ENCODE data around the gene EEPD1. TPM values are rescaled to one million over a fixed set of nuclear protein-coding genes. Genes with fewer than 3 reads are reported as not detected.

EEPD1 gene
- total RNA-seq, 1 experiment from 2014 or later: 7.8 TPM

DNA sequence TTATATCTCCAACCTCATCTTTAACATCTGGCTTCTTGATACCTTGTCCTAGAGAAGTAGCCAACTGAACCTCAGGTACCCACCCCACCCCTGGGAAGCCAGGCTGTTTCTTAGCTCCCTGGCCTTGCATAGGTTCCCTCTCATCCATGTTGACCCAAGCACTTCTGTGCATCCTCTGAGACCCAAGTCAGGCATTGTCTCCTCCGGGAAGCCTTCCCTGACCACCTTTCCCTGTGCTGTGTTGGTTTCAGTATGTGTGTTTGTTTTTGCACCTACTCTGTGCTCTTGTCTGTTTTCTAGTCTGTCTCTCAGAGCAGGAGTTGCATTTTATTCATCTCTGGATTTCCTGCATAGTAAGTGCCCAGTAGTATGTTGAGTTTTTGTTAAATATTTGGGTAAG is 143.2 kb downstream of the EEPD1 start:
- CTCF ChIA-PET: no interaction called here
- ATAC-seq: no peak
- no peaks in the 10 kb centered on the region for H3K27me3 Mint-ChIP-seq (ENCODE audit: low read depth)
- H3K9me3 Mint-ChIP-seq: no peaks in the 10 kb centered on the region
- H3K4me3 Mint-ChIP-seq: no peak overlapping the region
- no peak for DNase-seq (ENCODE audit: low spot score)
- peaks cover 25% of the 10 kb centered on the region for H3K4me1 Mint-ChIP-seq
- TF ChIP-seq SP1 (CRISPR knock-in tag; conservative IDR thresholded peaks at IDR 0.05) (no peak), PRRX2 (CRISPR knock-in tag; IDR thresholded peaks at IDR 0.05) (no peak), FOXK1 (CRISPR knock-in tag; IDR thresholded peaks at IDR 0.05) (no peak), NFE2L1 (CRISPR knock-in tag; IDR thresholded peaks at IDR 0.05) (no peak), HMGA2 (CRISPR knock-in tag; IDR thresholded peaks at IDR 0.05) (no peak), GRHL2 (CRISPR knock-in tag; IDR thresholded peaks at IDR 0.05; ENCODE audit: insufficient replicate concordance, severe bottlenecking) (no peak), FOXP1 (CRISPR knock-in tag; IDR thresholded peaks at IDR 0.05; ENCODE audit: borderline replicate concordance) (no peak), ZBTB21 (CRISPR knock-in tag; IDR thresholded peaks at IDR 0.05; ENCODE audit: borderline replicate concordance) (no peak)
- TF ChIP-seq, protein P1, sequence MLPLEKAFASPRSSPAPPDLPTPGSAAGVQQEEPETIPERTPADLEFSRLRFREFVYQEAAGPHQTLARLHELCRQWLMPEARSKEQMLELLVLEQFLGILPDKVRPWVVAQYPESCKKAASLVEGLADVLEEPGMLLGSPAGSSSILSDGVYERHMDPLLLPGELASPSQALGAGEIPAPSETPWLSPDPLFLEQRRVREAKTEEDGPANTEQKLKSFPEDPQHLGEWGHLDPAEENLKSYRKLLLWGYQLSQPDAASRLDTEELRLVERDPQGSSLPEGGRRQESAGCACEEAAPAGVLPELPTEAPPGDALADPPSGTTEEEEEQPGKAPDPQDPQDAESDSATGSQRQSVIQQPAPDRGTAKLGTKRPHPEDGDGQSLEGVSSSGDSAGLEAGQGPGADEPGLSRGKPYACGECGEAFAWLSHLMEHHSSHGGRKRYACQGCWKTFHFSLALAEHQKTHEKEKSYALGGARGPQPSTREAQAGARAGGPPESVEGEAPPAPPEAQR (CRISPR knock-in tag; IDR thresholded peaks at IDR 0.05): no peak
- TF ChIP-seq, protein P2, sequence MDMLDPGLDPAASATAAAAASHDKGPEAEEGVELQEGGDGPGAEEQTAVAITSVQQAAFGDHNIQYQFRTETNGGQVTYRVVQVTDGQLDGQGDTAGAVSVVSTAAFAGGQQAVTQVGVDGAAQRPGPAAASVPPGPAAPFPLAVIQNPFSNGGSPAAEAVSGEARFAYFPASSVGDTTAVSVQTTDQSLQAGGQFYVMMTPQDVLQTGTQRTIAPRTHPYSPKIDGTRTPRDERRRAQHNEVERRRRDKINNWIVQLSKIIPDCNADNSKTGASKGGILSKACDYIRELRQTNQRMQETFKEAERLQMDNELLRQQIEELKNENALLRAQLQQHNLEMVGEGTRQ (CRISPR knock-in tag; IDR thresholded peaks at IDR 0.05): no peak
- TF ChIP-seq, protein P3, sequence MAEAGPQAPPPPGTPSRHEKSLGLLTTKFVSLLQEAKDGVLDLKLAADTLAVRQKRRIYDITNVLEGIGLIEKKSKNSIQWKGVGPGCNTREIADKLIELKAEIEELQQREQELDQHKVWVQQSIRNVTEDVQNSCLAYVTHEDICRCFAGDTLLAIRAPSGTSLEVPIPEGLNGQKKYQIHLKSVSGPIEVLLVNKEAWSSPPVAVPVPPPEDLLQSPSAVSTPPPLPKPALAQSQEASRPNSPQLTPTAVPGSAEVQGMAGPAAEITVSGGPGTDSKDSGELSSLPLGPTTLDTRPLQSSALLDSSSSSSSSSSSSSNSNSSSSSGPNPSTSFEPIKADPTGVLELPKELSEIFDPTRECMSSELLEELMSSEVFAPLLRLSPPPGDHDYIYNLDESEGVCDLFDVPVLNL (CRISPR knock-in tag; IDR thresholded peaks at IDR 0.05; ENCODE audit: borderline replicate concordance, low read depth): no peak
- TF ChIP-seq, protein P4, sequence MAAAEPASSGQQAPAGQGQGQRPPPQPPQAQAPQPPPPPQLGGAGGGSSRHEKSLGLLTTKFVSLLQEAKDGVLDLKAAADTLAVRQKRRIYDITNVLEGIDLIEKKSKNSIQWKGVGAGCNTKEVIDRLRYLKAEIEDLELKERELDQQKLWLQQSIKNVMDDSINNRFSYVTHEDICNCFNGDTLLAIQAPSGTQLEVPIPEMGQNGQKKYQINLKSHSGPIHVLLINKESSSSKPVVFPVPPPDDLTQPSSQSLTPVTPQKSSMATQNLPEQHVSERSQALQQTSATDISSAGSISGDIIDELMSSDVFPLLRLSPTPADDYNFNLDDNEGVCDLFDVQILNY (CRISPR knock-in tag; IDR thresholded peaks at IDR 0.05): no peak
- TF ChIP-seq, protein P5, sequence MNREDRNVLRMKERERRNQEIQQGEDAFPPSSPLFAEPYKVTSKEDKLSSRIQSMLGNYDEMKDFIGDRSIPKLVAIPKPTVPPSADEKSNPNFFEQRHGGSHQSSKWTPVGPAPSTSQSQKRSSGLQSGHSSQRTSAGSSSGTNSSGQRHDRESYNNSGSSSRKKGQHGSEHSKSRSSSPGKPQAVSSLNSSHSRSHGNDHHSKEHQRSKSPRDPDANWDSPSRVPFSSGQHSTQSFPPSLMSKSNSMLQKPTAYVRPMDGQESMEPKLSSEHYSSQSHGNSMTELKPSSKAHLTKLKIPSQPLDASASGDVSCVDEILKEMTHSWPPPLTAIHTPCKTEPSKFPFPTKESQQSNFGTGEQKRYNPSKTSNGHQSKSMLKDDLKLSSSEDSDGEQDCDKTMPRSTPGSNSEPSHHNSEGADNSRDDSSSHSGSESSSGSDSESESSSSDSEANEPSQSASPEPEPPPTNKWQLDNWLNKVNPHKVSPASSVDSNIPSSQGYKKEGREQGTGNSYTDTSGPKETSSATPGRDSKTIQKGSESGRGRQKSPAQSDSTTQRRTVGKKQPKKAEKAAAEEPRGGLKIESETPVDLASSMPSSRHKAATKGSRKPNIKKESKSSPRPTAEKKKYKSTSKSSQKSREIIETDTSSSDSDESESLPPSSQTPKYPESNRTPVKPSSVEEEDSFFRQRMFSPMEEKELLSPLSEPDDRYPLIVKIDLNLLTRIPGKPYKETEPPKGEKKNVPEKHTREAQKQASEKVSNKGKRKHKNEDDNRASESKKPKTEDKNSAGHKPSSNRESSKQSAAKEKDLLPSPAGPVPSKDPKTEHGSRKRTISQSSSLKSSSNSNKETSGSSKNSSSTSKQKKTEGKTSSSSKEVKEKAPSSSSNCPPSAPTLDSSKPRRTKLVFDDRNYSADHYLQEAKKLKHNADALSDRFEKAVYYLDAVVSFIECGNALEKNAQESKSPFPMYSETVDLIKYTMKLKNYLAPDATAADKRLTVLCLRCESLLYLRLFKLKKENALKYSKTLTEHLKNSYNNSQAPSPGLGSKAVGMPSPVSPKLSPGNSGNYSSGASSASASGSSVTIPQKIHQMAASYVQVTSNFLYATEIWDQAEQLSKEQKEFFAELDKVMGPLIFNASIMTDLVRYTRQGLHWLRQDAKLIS (CRISPR knock-in tag; IDR thresholded peaks at IDR 0.05; ENCODE audit: borderline replicate concordance): no peak
- H3K36me3 Mint-ChIP-seq: peaks cover 7% of the 10 kb centered on the region; the same call in 1 of the 2 replicates
- no peak overlapping the region for H3K27ac Mint-ChIP-seq
- POLR2A ChIA-PET: no interaction called here

DNA sequence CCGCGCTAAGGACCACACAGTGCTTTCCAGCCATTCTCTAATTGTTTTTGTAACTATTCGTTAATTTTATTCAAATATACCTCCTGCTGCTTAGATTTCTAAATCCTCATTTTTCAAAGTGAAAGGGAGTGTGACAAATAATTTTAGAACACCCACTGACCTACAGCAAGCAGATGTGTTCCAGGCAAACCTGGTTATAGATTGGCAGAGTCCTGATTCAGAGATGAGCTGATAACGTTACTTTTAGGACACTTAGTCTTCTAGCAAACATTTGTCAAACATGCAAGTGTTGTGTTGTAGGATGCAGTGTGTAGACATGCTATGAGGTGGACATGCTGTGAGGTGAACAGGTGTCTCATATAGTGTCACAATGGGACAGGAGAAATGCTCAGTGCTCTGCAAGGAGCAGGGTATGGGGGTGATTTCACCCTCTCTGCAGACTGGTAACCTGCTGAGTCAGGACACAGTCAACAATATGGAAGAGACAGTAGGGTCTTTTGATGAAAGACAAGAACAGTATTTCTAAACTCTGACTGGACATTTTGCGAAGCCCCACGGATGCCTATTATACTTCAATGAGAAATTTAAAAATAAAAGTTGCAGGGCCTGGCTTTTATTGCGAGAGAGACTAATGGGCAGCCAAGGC is 144.4 kb downstream of the EEPD1 start:
- Mint-ChIP-seq H3K9me3 (no peaks in the 10 kb centered on the region), H3K4me3 (no peak overlapping the region), H3K27me3 (ENCODE audit: low read depth) (no peaks in the 10 kb centered on the region), H3K36me3 (peaks cover 5% of the 10 kb centered on the region), H3K4me1 (peaks cover 24% of the 10 kb centered on the region), H3K27ac (no peak overlapping the region)
- ATAC-seq: no peak
- TF ChIP-seq TP53 (CRISPR knock-in tag; IDR thresholded peaks at IDR 0.05): no peak
- TF ChIP-seq, protein P2 (CRISPR knock-in tag; IDR thresholded peaks at IDR 0.05): no peak
- no peak for TF ChIP-seq ZNF396 (CRISPR knock-in tag; IDR thresholded peaks at IDR 0.05; ENCODE audit: borderline replicate concordance)
- TF ChIP-seq, protein P6, sequence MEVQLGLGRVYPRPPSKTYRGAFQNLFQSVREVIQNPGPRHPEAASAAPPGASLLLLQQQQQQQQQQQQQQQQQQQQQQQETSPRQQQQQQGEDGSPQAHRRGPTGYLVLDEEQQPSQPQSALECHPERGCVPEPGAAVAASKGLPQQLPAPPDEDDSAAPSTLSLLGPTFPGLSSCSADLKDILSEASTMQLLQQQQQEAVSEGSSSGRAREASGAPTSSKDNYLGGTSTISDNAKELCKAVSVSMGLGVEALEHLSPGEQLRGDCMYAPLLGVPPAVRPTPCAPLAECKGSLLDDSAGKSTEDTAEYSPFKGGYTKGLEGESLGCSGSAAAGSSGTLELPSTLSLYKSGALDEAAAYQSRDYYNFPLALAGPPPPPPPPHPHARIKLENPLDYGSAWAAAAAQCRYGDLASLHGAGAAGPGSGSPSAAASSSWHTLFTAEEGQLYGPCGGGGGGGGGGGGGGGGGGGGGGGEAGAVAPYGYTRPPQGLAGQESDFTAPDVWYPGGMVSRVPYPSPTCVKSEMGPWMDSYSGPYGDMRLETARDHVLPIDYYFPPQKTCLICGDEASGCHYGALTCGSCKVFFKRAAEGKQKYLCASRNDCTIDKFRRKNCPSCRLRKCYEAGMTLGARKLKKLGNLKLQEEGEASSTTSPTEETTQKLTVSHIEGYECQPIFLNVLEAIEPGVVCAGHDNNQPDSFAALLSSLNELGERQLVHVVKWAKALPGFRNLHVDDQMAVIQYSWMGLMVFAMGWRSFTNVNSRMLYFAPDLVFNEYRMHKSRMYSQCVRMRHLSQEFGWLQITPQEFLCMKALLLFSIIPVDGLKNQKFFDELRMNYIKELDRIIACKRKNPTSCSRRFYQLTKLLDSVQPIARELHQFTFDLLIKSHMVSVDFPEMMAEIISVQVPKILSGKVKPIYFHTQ (CRISPR knock-in tag; IDR thresholded peaks at IDR 0.05): no peak
- no peak for TF ChIP-seq FOXJ3 (CRISPR knock-in tag; IDR thresholded peaks at IDR 0.05; ENCODE audit: borderline replicate concordance)
- CTCF ChIA-PET: interaction anchor here (0.9 to 5.2 kb wide), 3 partner anchors 15 to 258 kb away, joined by 3 to 26 read pairs (median 3); no protein-coding TSS in a partner anchor
- POLR2A ChIA-PET: no interaction called here
- no peak for DNase-seq (ENCODE audit: low spot score)
